Stimulated activated effector memory CD8-positive, alpha-beta T cell treated with anti-CD3 and anti-CD28 coated beads, Interleukin-12 subunit alpha, Interleukin-12 subunit beta, amount 100 ng/mL, for 72 hours (primary cell): ENCODE results near the gene LATS2.

Source experiments
- ATAC-seq: fragments of 150-1000 bp; cut with Tn5 transposase; 2 replicates; pipeline ENCODE4 v1.10.0; 2021
- DNase-seq, 2 donors: peaks; one replicate each; pipeline ENCODE4 v3.0.0; 2021 to 2022; ENCODE audit warnings: low spot score in 2 of 2
- H3K27ac Mint-ChIP-seq: one replicate; pipeline ENCODE4 v1.8.0; 2022; ENCODE audit warnings: mild to moderate bottlenecking, mixed read lengths
- H3K36me3 Mint-ChIP-seq: one replicate; pipeline ENCODE4 v1.8.0; 2022; ENCODE audit warnings: mild to moderate bottlenecking, mixed read lengths
- H3K4me1 Mint-ChIP-seq: one replicate; pipeline ENCODE4 v1.8.0; 2022; ENCODE audit warnings: mixed read lengths
- H3K4me3 Mint-ChIP-seq: one replicate; pipeline ENCODE4 v1.8.0; 2022; ENCODE audit warnings: mild to moderate bottlenecking, mixed read lengths
- H3K9me3 Mint-ChIP-seq: one replicate; pipeline ENCODE4 v1.8.0; 2022; ENCODE audit warnings: mixed read lengths

LATS2 gene

DNA sequence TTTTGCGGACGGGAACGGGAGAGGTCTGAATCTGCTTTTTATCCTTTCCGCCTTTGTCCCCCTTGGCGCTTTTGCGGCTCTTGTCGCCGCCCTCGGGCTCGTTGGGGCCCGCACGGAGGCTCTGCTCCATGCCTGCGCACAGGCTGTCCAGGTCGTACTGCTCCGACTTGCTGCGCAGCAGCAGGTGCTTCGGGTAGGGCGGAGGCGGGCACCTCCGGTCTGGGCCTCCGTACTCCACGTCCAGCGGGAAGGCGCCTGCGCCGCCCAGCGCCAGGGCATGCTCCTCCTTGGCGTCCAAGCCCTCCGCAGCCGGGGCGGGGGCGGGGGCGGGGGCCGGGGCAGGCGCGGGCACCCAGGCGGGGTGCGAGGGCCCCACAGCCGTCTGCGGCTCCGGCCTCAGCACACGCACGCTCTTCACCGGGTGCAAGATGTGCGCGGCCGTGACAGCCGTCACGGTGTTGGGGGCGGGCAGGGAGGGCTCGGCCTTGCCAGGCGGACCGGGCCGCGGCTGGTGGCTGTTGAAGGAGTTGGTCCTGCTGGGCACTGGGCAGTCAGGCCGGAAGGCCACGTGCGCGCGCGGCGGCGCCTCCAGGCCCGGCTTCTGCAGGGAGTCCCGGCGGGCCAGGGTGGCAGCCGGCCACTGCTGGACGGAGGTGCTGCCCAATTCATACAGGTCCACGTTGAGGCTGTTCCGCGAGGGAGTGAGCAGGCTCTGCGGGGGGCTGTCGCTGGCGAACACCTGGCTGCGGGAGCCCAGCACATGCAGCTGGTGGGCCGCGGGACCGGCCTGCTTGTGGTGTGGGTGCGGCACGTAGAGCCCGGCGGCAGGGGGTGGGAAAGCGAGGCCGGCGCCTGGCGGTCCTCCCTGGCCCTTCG is 73.1 kb downstream of the LATS2 start:
- Mint-ChIP-seq H3K36me3 (peaks cover 50% of the 10 kb centered on the region), H3K4me1 (peaks cover 2% of the 10 kb centered on the region), H3K9me3 (no peaks in the 10 kb centered on the region), H3K4me3 (no peak overlapping the region), H3K27ac (no peak overlapping the region)
- DNase-seq (no peak), ATAC-seq (no peak)

DNA sequence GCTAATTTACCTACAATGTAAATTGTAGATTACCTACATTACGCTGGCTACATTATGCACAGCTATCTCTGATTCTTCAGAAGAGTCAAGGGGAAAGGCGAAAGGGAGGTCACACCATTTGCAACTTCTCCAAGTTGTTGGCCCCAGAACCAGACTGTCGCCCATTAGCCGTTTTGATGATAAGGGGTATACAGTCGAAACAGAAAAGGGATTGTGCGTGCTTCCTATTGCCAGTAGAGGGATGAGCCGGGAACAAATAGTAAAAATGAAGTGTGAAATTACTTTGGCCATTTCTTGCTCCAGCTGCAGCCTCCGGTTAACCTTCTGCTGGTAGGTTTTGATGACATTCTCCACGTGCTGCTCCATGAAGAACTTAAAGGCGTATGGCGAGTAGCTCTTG is 73.8 kb downstream of the LATS2 start:
- H3K4me1 Mint-ChIP-seq: no peaks in the 10 kb centered on the region
- DNase-seq (no peak), ATAC-seq (no peak)
- no peaks in the 10 kb centered on the region for H3K9me3 Mint-ChIP-seq
- no peak overlapping the region for H3K4me3 Mint-ChIP-seq
- H3K36me3 Mint-ChIP-seq: peaks cover 54% of the 10 kb centered on the region
- no peak overlapping the region for H3K27ac Mint-ChIP-seq

DNA sequence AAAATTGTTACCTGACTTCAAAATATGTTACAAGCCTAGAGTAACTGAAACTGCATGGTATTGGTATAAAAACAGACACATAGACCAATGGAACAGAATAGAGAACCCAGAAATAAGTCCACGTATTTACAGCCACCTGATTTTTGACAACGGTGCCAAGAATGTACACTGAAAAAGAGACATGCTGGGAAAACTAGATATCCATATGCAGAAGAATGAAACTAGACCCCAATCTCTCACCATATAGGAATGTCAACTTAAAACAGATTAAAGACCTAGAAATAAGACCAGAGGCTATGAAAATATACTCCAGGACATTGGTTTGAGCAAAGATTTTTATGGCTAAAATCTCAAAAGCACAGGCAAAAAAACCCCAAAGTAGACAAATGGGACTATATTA is 76.5 kb downstream of the LATS2 start:
- Mint-ChIP-seq H3K9me3 (no peaks in the 10 kb centered on the region), H3K36me3 (peaks cover 51% of the 10 kb centered on the region), H3K4me1 (no peaks in the 10 kb centered on the region), H3K4me3 (no peak overlapping the region), H3K27ac (no peak overlapping the region)
- ATAC-seq (no peak), DNase-seq (no peak)

DNA sequence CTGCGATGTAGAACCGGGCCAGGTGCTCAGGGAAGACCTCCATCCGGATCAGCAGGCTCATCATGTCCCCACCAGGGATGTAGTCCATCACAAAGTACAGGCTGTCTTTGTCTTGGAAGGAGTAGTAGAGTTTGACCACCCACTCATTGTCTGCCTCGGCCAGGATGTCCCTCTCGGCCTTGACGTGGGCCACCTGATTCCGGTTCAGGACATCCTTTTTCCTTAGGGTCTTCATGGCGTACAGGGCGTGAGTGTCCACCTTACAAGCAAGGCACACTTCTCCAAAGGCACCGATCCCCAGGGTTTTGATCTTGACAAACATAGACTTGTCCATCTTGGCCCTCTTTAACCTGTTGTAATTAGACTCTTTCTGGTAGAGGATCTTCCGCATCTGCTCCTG is 78.0 kb downstream of the LATS2 start:
- H3K4me3 Mint-ChIP-seq: no peak overlapping the region
- no peaks in the 10 kb centered on the region for H3K9me3 Mint-ChIP-seq
- DNase-seq (no peak), ATAC-seq (no peak)
- no peaks in the 10 kb centered on the region for H3K4me1 Mint-ChIP-seq
- H3K36me3 Mint-ChIP-seq: peaks cover 60% of the 10 kb centered on the region
- no peak overlapping the region for H3K27ac Mint-ChIP-seq

DNA sequence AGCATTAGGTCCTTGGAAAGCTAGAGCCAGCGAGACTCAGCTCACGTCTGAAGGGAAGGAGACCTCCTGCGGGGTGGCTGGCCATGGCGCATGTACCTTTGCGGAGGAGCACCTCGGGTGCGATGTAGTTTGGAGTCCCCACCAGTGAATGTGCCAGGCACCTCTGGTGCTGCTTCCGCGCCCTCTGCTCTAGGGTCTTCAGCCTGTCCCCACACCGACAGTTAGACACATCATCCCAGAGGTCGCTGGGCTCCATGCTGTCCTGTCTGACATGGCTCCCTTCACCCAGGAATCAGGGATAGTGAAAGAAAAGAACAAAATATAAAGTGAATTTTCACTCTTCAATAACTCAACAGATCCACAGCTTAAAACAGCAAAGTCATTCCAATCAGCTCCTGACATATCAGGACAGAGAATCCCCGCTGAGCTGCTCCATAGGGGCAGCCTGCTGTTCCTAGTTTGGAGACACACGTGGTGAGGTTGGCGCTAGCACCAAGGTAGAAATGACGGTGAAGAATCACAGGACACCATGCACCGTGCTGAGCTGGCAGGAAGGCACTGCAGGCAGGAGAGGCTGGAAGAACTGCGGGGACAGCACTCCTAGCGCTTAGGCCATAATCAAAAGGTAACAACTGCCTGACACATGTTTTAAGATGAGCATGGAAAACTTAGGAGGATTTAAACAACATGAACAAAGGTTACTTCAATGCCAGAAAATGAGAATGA is 79.9 kb downstream of the LATS2 start:
- Mint-ChIP-seq H3K4me3 (no peak overlapping the region), H3K9me3 (no peaks in the 10 kb centered on the region), H3K4me1 (no peaks in the 10 kb centered on the region), H3K36me3 (peaks cover 52% of the 10 kb centered on the region), H3K27ac (no peak overlapping the region)
- no peak for ATAC-seq
- no peak for DNase-seq

DNA sequence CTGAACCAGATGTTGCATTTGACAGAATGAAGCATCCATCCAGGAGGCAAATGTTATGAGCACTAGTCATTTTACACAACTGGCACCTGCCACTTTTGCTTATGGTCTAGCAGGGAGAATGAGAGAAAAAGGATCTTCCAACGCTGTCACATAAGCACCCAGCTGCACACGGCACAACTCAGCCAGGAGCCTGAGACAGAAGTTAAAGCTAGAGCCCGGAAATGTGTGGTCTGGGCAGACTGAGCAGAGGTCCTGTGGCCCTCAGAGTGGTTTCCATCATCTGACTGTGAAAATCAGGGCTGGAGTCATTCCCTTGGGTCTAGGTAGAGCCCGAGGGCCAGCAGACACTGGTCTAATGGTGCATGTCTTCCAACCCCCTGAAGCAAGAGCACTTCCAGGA is 80.5 kb downstream of the LATS2 start:
- Mint-ChIP-seq H3K4me1 (no peaks in the 10 kb centered on the region), H3K27ac (no peak overlapping the region), H3K4me3 (no peak overlapping the region), H3K9me3 (no peaks in the 10 kb centered on the region), H3K36me3 (peaks cover 59% of the 10 kb centered on the region)
- no peak for ATAC-seq
- DNase-seq: no peak

DNA sequence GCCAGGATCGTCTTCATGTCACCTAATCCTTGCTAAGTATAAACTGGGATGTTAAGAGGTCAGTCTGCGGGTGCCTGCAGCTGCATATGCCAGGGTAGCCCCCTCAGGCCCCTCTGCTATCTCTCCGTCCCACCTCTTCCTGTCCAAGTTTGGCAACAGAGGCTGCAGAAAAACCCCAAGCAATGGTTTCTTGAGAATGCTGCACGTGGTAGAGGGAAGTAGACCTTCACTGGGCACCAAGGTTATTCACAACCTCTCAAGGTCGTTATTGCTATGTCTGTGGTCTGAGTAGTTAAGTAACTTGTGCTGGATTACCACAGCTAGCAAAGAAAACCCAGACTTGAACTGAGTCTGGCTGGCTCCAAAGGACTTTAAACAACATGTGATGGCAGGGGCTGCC is 81.0 kb downstream of the LATS2 start:
- Mint-ChIP-seq H3K4me3 (no peak overlapping the region), H3K27ac (no peak overlapping the region), H3K36me3 (peaks cover 63% of the 10 kb centered on the region)

DNA sequence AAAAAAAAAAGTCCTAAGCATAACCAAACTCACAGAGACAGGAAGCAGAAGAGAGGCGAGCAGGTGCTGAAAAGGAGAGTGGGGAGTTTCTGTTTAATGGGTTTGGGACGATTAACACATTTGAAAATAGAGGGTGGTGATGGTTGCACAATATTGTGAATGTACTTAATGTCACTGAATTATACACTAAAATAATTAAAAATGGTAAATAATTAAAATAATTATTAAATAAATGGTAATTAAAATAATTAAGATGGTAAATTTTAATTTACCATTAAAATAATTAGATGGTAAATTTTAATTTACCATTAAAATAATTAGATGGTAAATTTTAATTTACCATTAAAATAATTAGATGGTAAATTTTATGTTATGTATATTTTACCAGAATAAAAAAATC is 84.0 kb downstream of the LATS2 start:
- DNase-seq: no peak
- H3K27ac Mint-ChIP-seq: no peak overlapping the region
- no peak overlapping the region for H3K4me3 Mint-ChIP-seq
- no peak for ATAC-seq
- H3K9me3 Mint-ChIP-seq: no peaks in the 10 kb centered on the region
- H3K36me3 Mint-ChIP-seq: peaks cover 70% of the 10 kb centered on the region
- H3K4me1 Mint-ChIP-seq: no peaks in the 10 kb centered on the region

More for the DNA sequence above, 81.0 kb downstream of the LATS2 start:
- DNase-seq (no peak), ATAC-seq (no peak)
- Mint-ChIP-seq H3K4me1 (no peaks in the 10 kb centered on the region), H3K9me3 (no peaks in the 10 kb centered on the region)

DNA sequence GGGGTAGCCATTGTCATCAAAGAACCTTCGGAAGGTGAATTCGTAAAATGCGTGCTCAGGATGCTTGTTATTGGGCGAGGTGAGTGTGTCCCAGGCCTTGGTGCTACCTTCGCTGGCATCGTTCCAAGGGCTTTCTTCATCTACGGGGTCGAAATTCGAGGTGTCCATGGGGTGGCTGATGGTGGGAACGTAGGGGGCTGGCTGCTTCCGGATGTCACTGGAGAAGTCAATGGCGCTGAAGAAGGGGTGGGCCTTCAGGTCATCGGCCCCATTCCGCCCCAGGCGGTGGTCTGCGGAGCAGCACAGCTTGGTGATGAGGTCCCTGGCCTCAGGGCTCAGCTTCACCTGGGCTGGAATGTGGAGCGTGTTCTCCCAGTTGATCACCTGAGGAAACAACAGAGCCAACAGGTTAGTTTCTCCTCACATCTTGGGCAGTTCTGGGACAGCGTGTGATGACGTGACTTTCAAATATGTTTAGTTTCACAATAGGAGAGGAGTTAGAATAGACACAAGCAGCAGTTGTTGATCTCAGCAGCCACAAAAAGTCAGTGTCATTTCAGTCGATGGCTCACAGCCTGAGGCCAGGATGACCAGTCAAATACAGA is 86.3 kb downstream of the LATS2 start:
- no peak for ATAC-seq
- Mint-ChIP-seq H3K36me3 (peaks cover 58% of the 10 kb centered on the region), H3K4me3 (no peak overlapping the region), H3K9me3 (no peaks in the 10 kb centered on the region), H3K27ac (no peak overlapping the region), H3K4me1 (no peaks in the 10 kb centered on the region)
- DNase-seq: no peak

DNA sequence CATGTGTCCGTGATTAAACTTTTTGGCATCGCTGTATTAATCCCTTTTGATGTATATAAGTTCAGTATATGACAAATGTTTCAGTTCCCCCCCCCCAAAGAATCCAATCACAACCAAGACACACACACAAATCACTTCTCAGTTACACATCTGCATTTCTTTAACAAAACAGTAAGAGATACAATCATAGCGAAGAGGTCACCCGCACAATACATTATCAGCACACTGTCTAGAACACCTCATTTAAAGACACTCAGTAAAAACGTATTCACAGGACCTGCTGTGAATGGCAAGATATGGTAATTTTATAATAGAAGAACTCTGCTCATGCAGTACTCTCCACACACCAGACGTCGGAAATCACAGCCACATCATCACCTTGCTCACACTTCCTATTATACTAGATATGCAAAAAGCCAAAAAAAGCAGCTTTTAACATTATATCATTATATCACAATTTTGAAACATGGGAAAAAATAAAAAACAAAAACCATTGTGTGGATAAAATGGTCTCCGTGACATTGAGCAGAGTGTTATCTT is 87.4 kb downstream of the LATS2 start:
- ATAC-seq: no peak
- no peak for DNase-seq
- Mint-ChIP-seq H3K4me1 (peaks cover 4% of the 10 kb centered on the region), H3K9me3 (no peaks in the 10 kb centered on the region), H3K27ac (no peak overlapping the region), H3K36me3 (peaks cover 49% of the 10 kb centered on the region), H3K4me3 (no peak overlapping the region)

DNA sequence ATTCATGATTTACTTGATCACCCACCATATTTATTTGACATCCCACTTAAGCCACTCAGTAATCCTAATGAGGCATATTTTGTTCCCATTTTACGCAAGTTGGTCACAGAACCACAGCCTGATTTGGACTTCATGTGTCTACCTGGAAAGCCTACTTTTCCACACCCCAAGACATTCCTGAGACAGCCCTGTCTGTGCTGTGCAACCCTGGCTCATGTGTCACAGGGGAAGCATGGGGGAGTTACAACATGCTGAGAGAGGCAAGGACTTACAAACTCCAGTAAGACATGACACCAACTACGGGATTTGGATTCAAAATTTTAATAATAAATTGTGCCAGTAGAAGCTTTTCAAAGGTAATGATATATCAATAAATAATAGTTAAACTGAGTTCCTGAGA is 88.7 kb downstream of the LATS2 start:
- DNase-seq (no peak), ATAC-seq (no peak)
- Mint-ChIP-seq H3K4me1 (peaks cover 13% of the 10 kb centered on the region), H3K4me3 (no peak overlapping the region), H3K9me3 (no peaks in the 10 kb centered on the region), H3K27ac (no peak overlapping the region), H3K36me3 (peaks cover 44% of the 10 kb centered on the region)

DNA sequence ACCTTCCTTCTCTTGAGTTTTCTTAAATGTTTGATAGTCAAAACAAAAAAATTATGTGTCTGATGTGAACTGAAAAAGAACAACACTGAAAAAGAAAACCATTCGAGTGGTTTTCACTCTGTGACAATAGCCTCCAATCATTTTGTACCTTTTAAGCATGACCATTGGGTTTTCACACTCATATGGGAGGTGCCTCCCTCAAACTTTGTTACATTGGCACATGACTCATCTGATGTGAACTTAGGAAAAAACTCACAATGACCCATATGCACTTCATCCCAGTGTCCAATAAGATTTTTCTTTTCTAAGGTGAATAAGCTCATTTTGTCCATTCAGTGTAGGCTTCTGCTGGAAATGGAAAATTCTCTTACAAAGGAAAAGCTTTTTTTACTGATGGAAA is 92.2 kb downstream of the LATS2 start:
- Mint-ChIP-seq H3K9me3 (no peaks in the 10 kb centered on the region), H3K4me1 (peaks cover 13% of the 10 kb centered on the region), H3K27ac (peak overlapping the region; percentile 22), H3K36me3 (peaks cover 14% of the 10 kb centered on the region), H3K4me3 (peak overlapping the region; percentile 46)
- ATAC-seq (peak; percentile 93), DNase-seq (no peak)

DNA sequence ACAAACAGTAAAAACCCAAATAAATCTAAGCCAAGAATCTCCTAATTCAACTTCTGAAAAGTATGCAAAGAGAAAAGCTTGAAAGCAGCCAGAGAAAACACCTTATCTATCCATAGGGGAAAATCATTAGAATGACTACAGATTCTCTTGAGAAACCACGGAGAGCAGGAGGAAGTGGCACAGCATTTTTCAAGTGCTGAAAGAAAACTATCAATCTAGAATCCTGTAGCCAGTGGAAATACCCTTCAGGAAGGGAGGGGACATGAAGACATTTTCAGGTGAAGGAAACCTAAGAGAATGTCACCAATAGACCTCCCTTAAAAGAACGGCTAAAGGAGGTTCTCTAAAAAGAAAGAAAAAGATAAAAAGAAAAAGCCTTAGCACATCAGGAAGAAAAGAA is 92.6 kb downstream of the LATS2 start:
- Mint-ChIP-seq H3K4me3 (peak overlapping the region; percentile 46), H3K4me1 (peaks cover 13% of the 10 kb centered on the region), H3K9me3 (no peaks in the 10 kb centered on the region), H3K36me3 (peaks cover 10% of the 10 kb centered on the region), H3K27ac (peak overlapping the region; percentile 22)
- peak; percentile 56 for ATAC-seq
- DNase-seq: no peak

DNA sequence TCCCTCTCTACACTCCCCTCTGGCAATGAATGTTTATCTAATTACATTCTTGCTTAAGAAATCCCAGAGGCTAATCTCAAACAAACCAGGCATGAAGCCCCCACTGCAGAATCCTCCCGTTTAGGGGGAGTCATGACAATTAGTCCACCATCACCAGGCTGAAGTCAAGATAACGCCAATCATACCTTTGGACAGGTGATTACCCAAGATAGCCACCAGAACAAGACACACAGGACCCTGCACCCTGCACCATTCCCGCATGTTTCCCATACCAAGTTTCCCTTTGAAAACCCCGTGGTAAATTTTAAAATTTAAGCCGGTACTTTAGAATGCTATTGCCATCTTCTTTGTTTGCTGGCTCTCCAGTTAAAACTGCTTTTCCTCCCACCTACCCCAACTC is 94.0 kb downstream of the LATS2 start:
- no peaks in the 10 kb centered on the region for H3K9me3 Mint-ChIP-seq
- H3K4me1 Mint-ChIP-seq: peaks cover 13% of the 10 kb centered on the region
- ATAC-seq (no peak), DNase-seq (no peak)
- H3K27ac Mint-ChIP-seq: no peak overlapping the region
- H3K36me3 Mint-ChIP-seq: no peaks in the 10 kb centered on the region
- H3K4me3 Mint-ChIP-seq: no peak overlapping the region

DNA sequence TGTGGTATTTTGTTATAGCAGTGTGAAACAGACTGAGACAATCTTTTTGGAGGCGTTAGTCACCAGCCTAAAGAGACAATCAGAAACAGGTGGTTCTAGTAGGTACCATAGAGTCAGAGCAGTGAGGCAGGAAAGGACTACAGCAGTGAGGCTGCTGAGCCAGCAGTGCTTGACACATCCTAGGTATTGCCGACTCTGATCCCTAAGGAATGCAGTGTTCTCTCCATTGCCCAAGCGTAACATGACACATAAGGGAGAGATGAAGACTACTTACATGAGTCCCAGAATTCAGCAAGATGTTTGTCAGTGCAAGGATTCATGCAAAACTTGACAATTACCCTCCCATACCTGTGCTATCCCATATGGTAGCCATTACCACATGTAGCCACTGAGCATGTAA is 96.5 kb downstream of the LATS2 start:
- no peak for ATAC-seq
- Mint-ChIP-seq H3K27ac (no peak overlapping the region), H3K4me3 (no peak overlapping the region)

More for the DNA sequence above, 96.5 kb downstream of the LATS2 start:
- Mint-ChIP-seq H3K36me3 (no peaks in the 10 kb centered on the region), H3K4me1 (peaks cover 19% of the 10 kb centered on the region), H3K9me3 (no peaks in the 10 kb centered on the region)
- DNase-seq: no peak
